ENCODE results near the gene ZNF385C. TPM values are rescaled to one million over a fixed set of nuclear protein-coding genes. Genes with fewer than 3 reads are reported as not detected.

The ZNF385C gene
- total RNA-seq, 1 experiment from 2014 or later: 3.7 TPM

GRCh38 chr17:42122371-42123303 lies 24.4 kb upstream of the ZNF385C start, which contains the start of gene HSPB9 (continued):
- TF ChIP-seq ZNF532 (CRISPR knock-in tag; IDR thresholded peaks at IDR 0.05; ENCODE audit: borderline replicate concordance) (no peak), ZBTB43 (CRISPR knock-in tag; IDR thresholded peaks at IDR 0.05) (no peak), PRDM15 (CRISPR knock-in tag; IDR thresholded peaks at IDR 0.05) (no peak), FOXP4 (CRISPR knock-in tag; IDR thresholded peaks at IDR 0.05) (peak; percentile 61; the same call in 1 of the 2 replicates), ATF1 (CRISPR knock-in tag; IDR thresholded peaks at IDR 0.05) (no peak), NR2C2 (CRISPR knock-in tag; IDR thresholded peaks at IDR 0.05) (peak; percentile 16; the same call in 1 of the 2 replicates), AFF4 (CRISPR knock-in tag; IDR thresholded peaks at IDR 0.05; ENCODE audit: borderline replicate concordance) (no peak), PRRX2 (CRISPR knock-in tag; IDR thresholded peaks at IDR 0.05) (no peak), RORB (CRISPR knock-in tag; IDR thresholded peaks at IDR 0.05) (no peak), SMAD4 (CRISPR knock-in tag; IDR thresholded peaks at IDR 0.05) (no peak), E2F5 (CRISPR knock-in tag; IDR thresholded peaks at IDR 0.05) (0 out of 2 replicates have a peak, but pooled peaks have one; percentile 64), ZNF317 (CRISPR knock-in tag; IDR thresholded peaks at IDR 0.05; ENCODE audit: borderline replicate concordance, low read depth) (no peak), CTCF (IDR thresholded peaks at IDR 0.05) (no peak), ZNF671 (CRISPR knock-in tag; IDR thresholded peaks at IDR 0.05) (no peak), TP53 (CRISPR knock-in tag; IDR thresholded peaks at IDR 0.05) (peak; percentile 41; the same call in 1 of the 2 replicates), NR3C1 (CRISPR knock-in tag; conservative IDR thresholded peaks at IDR 0.05; ENCODE audit: low read depth) (no peak), EMX1 (CRISPR knock-in tag; IDR thresholded peaks at IDR 0.05) (no peak), ESRRA (CRISPR knock-in tag; IDR thresholded peaks at IDR 0.05; ENCODE audit: borderline replicate concordance) (no peak), ZBTB21 (CRISPR knock-in tag; IDR thresholded peaks at IDR 0.05; ENCODE audit: borderline replicate concordance) (no peak; the same call in 1 of the 2 replicates)
